GM12874 (cell line): ENCODE data around the gene ITPR2.

Experiments
- CTCF ChIP-seq: IDR thresholded peaks from 2 replicates; pipeline ENCODE4 v1.5.1; 2011; ENCODE audit warnings: low read depth, mild to moderate bottlenecking, control low read depth, low read length, moderate library complexity; ENCODE audit not compliant: insufficient read depth

The ITPR2 gene

GRCh38 chr12:26661399-26661798 is 171.6 kb downstream of the ITPR2 start:
- no peak for TF ChIP-seq CTCF

- TF ChIP-seq CTCF: no peak
Measured at GRCh38 chr12:26659930-26660329, 173.1 kb downstream of the ITPR2 start.

GRCh38 chr12:26658991-26659390 is 174.0 kb downstream of the ITPR2 start:
- no peak for TF ChIP-seq CTCF

- TF ChIP-seq CTCF: no peak
Measured at GRCh38 chr12:26654623-26655022, 178.4 kb downstream of the ITPR2 start.

GRCh38 chr12:26651566-26652188 is 181.3 kb downstream of the ITPR2 start:
- peak; percentile 68 for TF ChIP-seq CTCF

- no peak for TF ChIP-seq CTCF
Measured at GRCh38 chr12:26651036-26651435, 182.0 kb downstream of the ITPR2 start.

GRCh38 chr12:26648999-26649398 is 184.0 kb downstream of the ITPR2 start:
- TF ChIP-seq CTCF: no peak

- no peak for TF ChIP-seq CTCF
Measured at GRCh38 chr12:26648584-26648983, 184.4 kb downstream of the ITPR2 start.
